GM12878 (cell line): ENCODE data around the gene KMT2B. TPM values are rescaled to one million over a fixed set of nuclear protein-coding genes. Genes with fewer than 3 reads are reported as not detected.

Experiments
- CHD1 ChIP-seq: IDR thresholded peaks from 2 replicates; pipeline ENCODE4 v1.6.1; 2012; ENCODE audit warnings: low read depth, low read length, improper control_type of control experiment
- CHD2 ChIP-seq: IDR thresholded peaks from 2 replicates; pipeline ENCODE4 v1.6.1; 2011; ENCODE audit warnings: low read depth, low read length, improper control_type of control experiment, borderline replicate concordance
- CREB1 ChIP-seq: IDR thresholded peaks from 2 replicates; pipeline ENCODE4 v1.6.1; 2012; ENCODE audit warnings: low read depth, mild to moderate bottlenecking, inconsistent platforms
- CREM ChIP-seq: IDR thresholded peaks from 2 replicates; pipeline ENCODE4 v1.6.1; 2014; ENCODE audit warnings: antibody characterized with exemption, low read depth
- EGR1 ChIP-seq, 2 experiments: IDR thresholded peaks; 1 replicate in 1 of 2; 2 replicates in 1 of 2; pipeline ENCODE4 v1.6.1; 2011 to 2012; ENCODE audit warnings: low read depth in 2 of 2, low read length in 2 of 2, borderline replicate concordance in 1 of 2, mild to moderate bottlenecking in 1 of 2, moderate library complexity in 1 of 2
- ESRRA ChIP-seq: IDR thresholded peaks from 2 replicates; pipeline ENCODE4 v1.6.1; 2012; ENCODE audit warnings: mild to moderate bottlenecking, low read length, improper control_type of control experiment
- IKZF1 ChIP-seq: fragments of 450-650 bp; conservative IDR thresholded peaks from 2 replicates; pipeline ENCODE4 v1.6.1; 2017; ENCODE audit warnings: antibody characterized with exemption, mild to moderate bottlenecking
- IKZF2 ChIP-seq, 2 experiments: fragments of 450-650 bp; IDR thresholded peaks; 2 replicates each; pipeline ENCODE4 v1.6.1; 2017; ENCODE audit warnings: mild to moderate bottlenecking in 2 of 2, moderate library complexity in 2 of 2
- MXI1 ChIP-seq: fragments of 150-350 bp; IDR thresholded peaks from 2 replicates; pipeline ENCODE4 v1.6.1; 2011; ENCODE audit warnings: low read depth, mild to moderate bottlenecking, inconsistent platforms, low read length, improper control_type of control experiment
- NKRF ChIP-seq: fragments of 450-650 bp; conservative IDR thresholded peaks from 2 replicates; pipeline ENCODE4 v1.6.1; 2017; ENCODE audit warnings: mild to moderate bottlenecking, moderate library complexity
- NR2C1 ChIP-seq: fragments of 450-650 bp; IDR thresholded peaks from 2 replicates; pipeline ENCODE4 v1.6.1; 2017; ENCODE audit warnings: antibody characterized with exemption, mild to moderate bottlenecking, moderate library complexity
- PAX5 ChIP-seq: IDR thresholded peaks from 2 replicates; pipeline ENCODE4 v1.6.1; 2011; ENCODE audit warnings: low read depth, low read length, borderline replicate concordance
- POLR2AphosphoS5 ChIP-seq: IDR thresholded peaks from 2 replicates; pipeline ENCODE4 v1.6.1; 2011; ENCODE audit warnings: mild to moderate bottlenecking, low read length, inconsistent platforms
- RELA ChIP-seq: fragments of 450-650 bp; IDR thresholded peaks from 2 replicates; pipeline ENCODE4 v1.8.0; 2014; ENCODE audit warnings: borderline replicate concordance; ENCODE audit not compliant: partially characterized antibody
- SP1 ChIP-seq: IDR thresholded peaks from one replicate; pipeline ENCODE4 v1.6.1; 2011; ENCODE audit warnings: low read depth, low read length
- SUPT20H ChIP-seq: IDR thresholded peaks from 2 replicates; pipeline ENCODE4 v1.6.1; 2011; ENCODE audit warnings: low read depth, mild to moderate bottlenecking, low read length, moderate library complexity, borderline replicate concordance; ENCODE audit not compliant: control insufficient read depth
- TAF1 ChIP-seq: IDR thresholded peaks from 2 replicates; pipeline ENCODE4 v1.6.1; 2011; ENCODE audit warnings: mild to moderate bottlenecking, low read depth, low read length, borderline replicate concordance
- TCF3 ChIP-seq: IDR thresholded peaks from 2 replicates; pipeline ENCODE4 v1.6.1; 2012; ENCODE audit warnings: low read depth, mild to moderate bottlenecking, low read length, borderline replicate concordance; ENCODE audit not compliant: insufficient read depth
- polyA plus RNA-seq, 11 experiments: library from polyadenylated mRNA; depleted of rRNA in 4 of 11; unstranded in 6 of 11; stranded (reverse) in 5 of 11; fragments of >200 nt; fragmentation: Nextera tagmentation in 4 of 11; fragmentation: Illumina TruSeq in 1 of 11; extraction: Ambion mirVana in 4 of 11; extraction: Trizol in 1 of 11; gene quantifications; 1 replicate in 1 of 11; 2 replicates in 10 of 11; pipeline versions ENCODE4 v1.2.1 to v1.2.3, GENCODE V29; 2011 to 2016; ENCODE audit warnings: inconsistent platforms in 2 of 11, missing spikeins in 2 of 11, low read depth in 1 of 11
- total RNA-seq, 4 experiments: library from RNA; depleted of rRNA in 3 of 4; stranded (reverse); fragments of >200 nt in 3 of 4; fragmentation: Illumina TruSeq in 1 of 4; extraction: Trizol in 1 of 4; gene quantifications; 2 replicates each; pipeline versions ENCODE4 v1.2.1 to v1.2.3, GENCODE V29; 2013 to 2021
- TF ChIP-seq, protein P1 (sequence below): IDR thresholded peaks from 2 replicates; pipeline ENCODE4 v1.6.1; 2012; ENCODE audit warnings: mild to moderate bottlenecking, low read depth, low read length
- TF ChIP-seq, protein P2 (sequence below): fragments of 450-650 bp; IDR thresholded peaks from 2 replicates; pipeline ENCODE4 v1.6.1; 2016; ENCODE audit warnings: mild to moderate bottlenecking
- TF ChIP-seq, protein P3 (sequence below): IDR thresholded peaks from 2 replicates; pipeline ENCODE4 v1.6.1; 2012; ENCODE audit warnings: low read depth, low read length, improper control_type of control experiment

Gene KMT2B
- total and polyA plus RNA-seq, 10 of the 15 experiments (the other 5 are each of a cell fraction or from before 2014, with no cell fraction given): 0.71 to 35.6 (median 6.0) TPM

- peak; percentile 73 for TF ChIP-seq NKRF
- TF ChIP-seq RELA: no peak
- TF ChIP-seq EGR1 (IDR thresholded peaks at IDR 0.05; ENCODE audit: borderline replicate concordance in 1 of 2, low read depth in 2 of 2, low read length in 2 of 2): peak in 1 of 2 experiments; percentile 73; a peak in 1 of 3 replicates
- no peak for TF ChIP-seq ESRRA
- TF ChIP-seq CREM: peak; percentile 6; the same call in 1 of the 2 replicates
- TF ChIP-seq CREB1: 0 out of 2 replicates have a peak, but pooled peaks have one; percentile 52
- TF ChIP-seq NR2C1: 0 out of 2 replicates have a peak, but pooled peaks have one; percentile 19
- 0 out of 2 replicates have a peak, but pooled peaks have one; percentile 45 for TF ChIP-seq CHD2
- TF ChIP-seq, protein P1, sequence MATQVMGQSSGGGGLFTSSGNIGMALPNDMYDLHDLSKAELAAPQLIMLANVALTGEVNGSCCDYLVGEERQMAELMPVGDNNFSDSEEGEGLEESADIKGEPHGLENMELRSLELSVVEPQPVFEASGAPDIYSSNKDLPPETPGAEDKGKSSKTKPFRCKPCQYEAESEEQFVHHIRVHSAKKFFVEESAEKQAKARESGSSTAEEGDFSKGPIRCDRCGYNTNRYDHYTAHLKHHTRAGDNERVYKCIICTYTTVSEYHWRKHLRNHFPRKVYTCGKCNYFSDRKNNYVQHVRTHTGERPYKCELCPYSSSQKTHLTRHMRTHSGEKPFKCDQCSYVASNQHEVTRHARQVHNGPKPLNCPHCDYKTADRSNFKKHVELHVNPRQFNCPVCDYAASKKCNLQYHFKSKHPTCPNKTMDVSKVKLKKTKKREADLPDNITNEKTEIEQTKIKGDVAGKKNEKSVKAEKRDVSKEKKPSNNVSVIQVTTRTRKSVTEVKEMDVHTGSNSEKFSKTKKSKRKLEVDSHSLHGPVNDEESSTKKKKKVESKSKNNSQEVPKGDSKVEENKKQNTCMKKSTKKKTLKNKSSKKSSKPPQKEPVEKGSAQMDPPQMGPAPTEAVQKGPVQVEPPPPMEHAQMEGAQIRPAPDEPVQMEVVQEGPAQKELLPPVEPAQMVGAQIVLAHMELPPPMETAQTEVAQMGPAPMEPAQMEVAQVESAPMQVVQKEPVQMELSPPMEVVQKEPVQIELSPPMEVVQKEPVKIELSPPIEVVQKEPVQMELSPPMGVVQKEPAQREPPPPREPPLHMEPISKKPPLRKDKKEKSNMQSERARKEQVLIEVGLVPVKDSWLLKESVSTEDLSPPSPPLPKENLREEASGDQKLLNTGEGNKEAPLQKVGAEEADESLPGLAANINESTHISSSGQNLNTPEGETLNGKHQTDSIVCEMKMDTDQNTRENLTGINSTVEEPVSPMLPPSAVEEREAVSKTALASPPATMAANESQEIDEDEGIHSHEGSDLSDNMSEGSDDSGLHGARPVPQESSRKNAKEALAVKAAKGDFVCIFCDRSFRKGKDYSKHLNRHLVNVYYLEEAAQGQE: no peak
- 0 out of 2 replicates have a peak, but pooled peaks have one; percentile 31 for TF ChIP-seq TCF3
- TF ChIP-seq, protein P2, sequence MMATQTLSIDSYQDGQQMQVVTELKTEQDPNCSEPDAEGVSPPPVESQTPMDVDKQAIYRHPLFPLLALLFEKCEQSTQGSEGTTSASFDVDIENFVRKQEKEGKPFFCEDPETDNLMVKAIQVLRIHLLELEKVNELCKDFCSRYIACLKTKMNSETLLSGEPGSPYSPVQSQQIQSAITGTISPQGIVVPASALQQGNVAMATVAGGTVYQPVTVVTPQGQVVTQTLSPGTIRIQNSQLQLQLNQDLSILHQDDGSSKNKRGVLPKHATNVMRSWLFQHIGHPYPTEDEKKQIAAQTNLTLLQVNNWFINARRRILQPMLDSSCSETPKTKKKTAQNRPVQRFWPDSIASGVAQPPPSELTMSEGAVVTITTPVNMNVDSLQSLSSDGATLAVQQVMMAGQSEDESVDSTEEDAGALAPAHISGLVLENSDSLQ: peak; percentile 76
- TF ChIP-seq CHD1: no peak
- no peak for TF ChIP-seq SUPT20H
- no peak for TF ChIP-seq PAX5
- TF ChIP-seq, protein P3, sequence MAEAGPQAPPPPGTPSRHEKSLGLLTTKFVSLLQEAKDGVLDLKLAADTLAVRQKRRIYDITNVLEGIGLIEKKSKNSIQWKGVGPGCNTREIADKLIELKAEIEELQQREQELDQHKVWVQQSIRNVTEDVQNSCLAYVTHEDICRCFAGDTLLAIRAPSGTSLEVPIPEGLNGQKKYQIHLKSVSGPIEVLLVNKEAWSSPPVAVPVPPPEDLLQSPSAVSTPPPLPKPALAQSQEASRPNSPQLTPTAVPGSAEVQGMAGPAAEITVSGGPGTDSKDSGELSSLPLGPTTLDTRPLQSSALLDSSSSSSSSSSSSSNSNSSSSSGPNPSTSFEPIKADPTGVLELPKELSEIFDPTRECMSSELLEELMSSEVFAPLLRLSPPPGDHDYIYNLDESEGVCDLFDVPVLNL: 0 out of 2 replicates have a peak, but pooled peaks have one; percentile 22
- TF ChIP-seq MXI1: 0 out of 2 replicates have a peak, but pooled peaks have one; percentile 37
- TF ChIP-seq POLR2AphosphoS5: no peak
- TF ChIP-seq SP1: peak; percentile 89
- peak; percentile 28; the same call in 1 of the 2 replicates for TF ChIP-seq IKZF1
- 0 out of 2 replicates have a peak, but pooled peaks have one; percentile 32 for TF ChIP-seq TAF1
- no peak for TF ChIP-seq IKZF2 (IDR thresholded peaks at IDR 0.05)
Observed at GRCh38 chr19:35775298-35776101, 57.7 kb downstream of the KMT2B start, which contains the start of gene ARHGAP33 (continued).
